Mammary epithelial cell (primary cell): ENCODE measurements around the gene ECHDC3.

Experiments used
- EZH2 ChIP-seq: IDR thresholded peaks from 2 replicates; pipeline ENCODE4 v1.6.1; 2012; ENCODE audit warnings: low read length, inconsistent platforms, borderline replicate concordance
- TF ChIP-seq, protein P1 (sequence below), 2 donors: IDR thresholded peaks in 1 of 2; conservative IDR thresholded peaks in 1 of 2; 2 replicates each; pipeline ENCODE4 v1.5.1; 2011 to 2012; ENCODE audit warnings: inconsistent platforms in 2 of 2, low read length in 2 of 2, mild to moderate bottlenecking in 2 of 2, control low read depth in 1 of 2, low read depth in 1 of 2; ENCODE audit not compliant: insufficient read depth in 1 of 2; ENCODE audit errors: extremely low read depth in 1 of 2

DNA sequence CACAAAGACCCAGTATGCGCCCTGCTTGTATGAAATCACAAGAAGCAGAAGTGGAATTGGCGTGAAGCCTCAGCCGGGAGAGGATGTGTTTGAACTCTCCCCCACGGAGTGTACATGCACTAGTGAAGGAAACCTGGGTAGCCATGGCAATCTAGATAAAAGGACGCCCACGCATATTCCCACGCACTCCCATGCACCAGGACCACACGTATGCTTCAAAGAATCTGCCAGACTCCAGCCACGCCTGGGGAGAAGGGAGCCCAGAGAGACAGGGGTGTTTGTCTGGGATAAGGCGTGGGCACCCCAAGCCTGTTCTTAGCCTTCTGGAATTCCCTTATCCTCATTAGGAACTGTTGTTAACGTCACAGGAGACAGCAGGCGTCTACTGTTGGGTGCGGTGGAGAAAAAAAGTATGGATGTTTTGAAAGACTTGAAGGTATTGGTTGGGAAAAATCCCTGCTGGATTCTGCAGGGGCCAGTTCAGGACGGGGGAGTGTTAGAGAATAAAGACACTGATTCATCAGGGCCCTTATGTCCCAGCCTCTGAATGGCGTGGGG, 28.9 kb upstream of the ECHDC3 start:
- TF ChIP-seq, protein P1, sequence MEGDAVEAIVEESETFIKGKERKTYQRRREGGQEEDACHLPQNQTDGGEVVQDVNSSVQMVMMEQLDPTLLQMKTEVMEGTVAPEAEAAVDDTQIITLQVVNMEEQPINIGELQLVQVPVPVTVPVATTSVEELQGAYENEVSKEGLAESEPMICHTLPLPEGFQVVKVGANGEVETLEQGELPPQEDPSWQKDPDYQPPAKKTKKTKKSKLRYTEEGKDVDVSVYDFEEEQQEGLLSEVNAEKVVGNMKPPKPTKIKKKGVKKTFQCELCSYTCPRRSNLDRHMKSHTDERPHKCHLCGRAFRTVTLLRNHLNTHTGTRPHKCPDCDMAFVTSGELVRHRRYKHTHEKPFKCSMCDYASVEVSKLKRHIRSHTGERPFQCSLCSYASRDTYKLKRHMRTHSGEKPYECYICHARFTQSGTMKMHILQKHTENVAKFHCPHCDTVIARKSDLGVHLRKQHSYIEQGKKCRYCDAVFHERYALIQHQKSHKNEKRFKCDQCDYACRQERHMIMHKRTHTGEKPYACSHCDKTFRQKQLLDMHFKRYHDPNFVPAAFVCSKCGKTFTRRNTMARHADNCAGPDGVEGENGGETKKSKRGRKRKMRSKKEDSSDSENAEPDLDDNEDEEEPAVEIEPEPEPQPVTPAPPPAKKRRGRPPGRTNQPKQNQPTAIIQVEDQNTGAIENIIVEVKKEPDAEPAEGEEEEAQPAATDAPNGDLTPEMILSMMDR (conservative IDR thresholded peaks at IDR 0.05 in 1 of 2, IDR thresholded peaks at IDR 0.05 in 1 of 2; ENCODE audit: extremely low read depth in 1 of 2, insufficient read depth in 1 of 2, low read depth in 1 of 2, low read length in 2 of 2) = no peak
- no peak for TF ChIP-seq EZH2
